Ishikawa (cell line): ENCODE results near the gene LIG3.

ENCODE experiments used
- CEBPB ChIP-seq: IDR thresholded peaks from 2 replicates; pipeline ENCODE4 v1.6.1; 2012
- CREB1 ChIP-seq: IDR thresholded peaks from 2 replicates; pipeline ENCODE4 v1.6.1; 2012; ENCODE audit warnings: low read depth
- EGR1 ChIP-seq: IDR thresholded peaks from 2 replicates; pipeline ENCODE4 v1.6.1; 2012
- EP300 ChIP-seq: IDR thresholded peaks from 2 replicates; pipeline ENCODE4 v1.6.1; 2012; ENCODE audit warnings: borderline replicate concordance
- FOXM1 ChIP-seq: IDR thresholded peaks from 2 replicates; pipeline ENCODE4 v1.6.1; 2012; ENCODE audit warnings: low read depth, borderline replicate concordance
- NFIC ChIP-seq: IDR thresholded peaks from 2 replicates; pipeline ENCODE4 v1.6.1; 2012
- RAD21 ChIP-seq: IDR thresholded peaks from 2 replicates; pipeline ENCODE4 v1.6.1; 2012; ENCODE audit warnings: low read depth
- TAF1 ChIP-seq: IDR thresholded peaks from 2 replicates; pipeline ENCODE4 v1.6.1; 2012; ENCODE audit warnings: low read depth, mild to moderate bottlenecking
- TCF12 ChIP-seq: IDR thresholded peaks from 2 replicates; pipeline ENCODE4 v1.6.1; 2012; ENCODE audit warnings: low read depth
- TEAD4 ChIP-seq: IDR thresholded peaks from 2 replicates; pipeline ENCODE4 v1.6.1; 2012
- YY1 ChIP-seq: IDR thresholded peaks from 2 replicates; pipeline ENCODE4 v1.6.1; 2012; ENCODE audit warnings: low read depth
- ZBTB7A ChIP-seq: IDR thresholded peaks from 2 replicates; pipeline ENCODE4 v1.6.1; 2012; ENCODE audit warnings: low read depth
- TF ChIP-seq, protein P1 (sequence below): IDR thresholded peaks from 2 replicates; pipeline ENCODE4 v1.6.1; 2012
- TF ChIP-seq, protein P2 (sequence below): IDR thresholded peaks from 2 replicates; pipeline ENCODE4 v1.6.1; 2012; ENCODE audit warnings: low read depth, mild to moderate bottlenecking
- TF ChIP-seq, protein P3 (sequence below): IDR thresholded peaks from 2 replicates; pipeline ENCODE4 v1.6.1; 2012

The LIG3 gene

GRCh38 chr17:35051183-35051578 is 70.9 kb downstream of the LIG3 start:
- TF ChIP-seq, protein P1, sequence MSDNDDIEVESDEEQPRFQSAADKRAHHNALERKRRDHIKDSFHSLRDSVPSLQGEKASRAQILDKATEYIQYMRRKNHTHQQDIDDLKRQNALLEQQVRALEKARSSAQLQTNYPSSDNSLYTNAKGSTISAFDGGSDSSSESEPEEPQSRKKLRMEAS, result no peak

DNA sequence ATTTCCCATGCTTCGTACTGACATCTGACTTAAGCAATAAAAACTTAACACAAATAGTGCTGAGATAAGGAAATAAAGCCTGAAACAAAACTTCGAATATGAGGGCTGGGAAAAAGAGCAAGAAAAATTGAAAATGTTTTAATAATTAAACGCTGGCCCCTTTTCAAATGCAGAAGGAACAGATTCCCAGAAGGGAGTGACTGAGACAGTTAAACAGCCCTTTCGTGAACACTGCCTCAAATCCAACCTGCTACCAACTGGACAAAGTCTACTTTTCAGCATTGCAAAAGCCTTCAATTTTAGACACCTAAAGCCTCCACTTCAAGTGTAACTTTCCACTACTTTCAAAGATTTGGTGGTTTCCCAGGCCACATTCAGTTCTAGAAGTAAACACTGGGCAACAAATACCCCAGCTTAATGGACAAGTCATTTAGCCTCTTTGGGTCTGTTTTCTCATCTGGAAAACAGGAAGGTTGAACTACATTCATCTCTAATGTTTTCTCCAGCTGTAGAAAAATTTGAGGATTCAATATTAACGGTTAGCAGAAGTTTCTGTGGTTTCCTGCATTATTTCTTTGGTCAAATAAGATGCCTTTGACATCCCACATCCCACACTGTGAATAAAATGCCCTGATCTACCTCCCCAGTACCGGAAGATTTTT is 71.4 kb downstream of the LIG3 start:
- TF ChIP-seq EP300, result no peak
- TF ChIP-seq EGR1, result no peak
- TF ChIP-seq, protein P2, sequence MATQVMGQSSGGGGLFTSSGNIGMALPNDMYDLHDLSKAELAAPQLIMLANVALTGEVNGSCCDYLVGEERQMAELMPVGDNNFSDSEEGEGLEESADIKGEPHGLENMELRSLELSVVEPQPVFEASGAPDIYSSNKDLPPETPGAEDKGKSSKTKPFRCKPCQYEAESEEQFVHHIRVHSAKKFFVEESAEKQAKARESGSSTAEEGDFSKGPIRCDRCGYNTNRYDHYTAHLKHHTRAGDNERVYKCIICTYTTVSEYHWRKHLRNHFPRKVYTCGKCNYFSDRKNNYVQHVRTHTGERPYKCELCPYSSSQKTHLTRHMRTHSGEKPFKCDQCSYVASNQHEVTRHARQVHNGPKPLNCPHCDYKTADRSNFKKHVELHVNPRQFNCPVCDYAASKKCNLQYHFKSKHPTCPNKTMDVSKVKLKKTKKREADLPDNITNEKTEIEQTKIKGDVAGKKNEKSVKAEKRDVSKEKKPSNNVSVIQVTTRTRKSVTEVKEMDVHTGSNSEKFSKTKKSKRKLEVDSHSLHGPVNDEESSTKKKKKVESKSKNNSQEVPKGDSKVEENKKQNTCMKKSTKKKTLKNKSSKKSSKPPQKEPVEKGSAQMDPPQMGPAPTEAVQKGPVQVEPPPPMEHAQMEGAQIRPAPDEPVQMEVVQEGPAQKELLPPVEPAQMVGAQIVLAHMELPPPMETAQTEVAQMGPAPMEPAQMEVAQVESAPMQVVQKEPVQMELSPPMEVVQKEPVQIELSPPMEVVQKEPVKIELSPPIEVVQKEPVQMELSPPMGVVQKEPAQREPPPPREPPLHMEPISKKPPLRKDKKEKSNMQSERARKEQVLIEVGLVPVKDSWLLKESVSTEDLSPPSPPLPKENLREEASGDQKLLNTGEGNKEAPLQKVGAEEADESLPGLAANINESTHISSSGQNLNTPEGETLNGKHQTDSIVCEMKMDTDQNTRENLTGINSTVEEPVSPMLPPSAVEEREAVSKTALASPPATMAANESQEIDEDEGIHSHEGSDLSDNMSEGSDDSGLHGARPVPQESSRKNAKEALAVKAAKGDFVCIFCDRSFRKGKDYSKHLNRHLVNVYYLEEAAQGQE, result no peak
- TF ChIP-seq FOXM1, result no peak
- no peak for TF ChIP-seq RAD21
- no peak for TF ChIP-seq ZBTB7A
- TF ChIP-seq, protein P3, sequence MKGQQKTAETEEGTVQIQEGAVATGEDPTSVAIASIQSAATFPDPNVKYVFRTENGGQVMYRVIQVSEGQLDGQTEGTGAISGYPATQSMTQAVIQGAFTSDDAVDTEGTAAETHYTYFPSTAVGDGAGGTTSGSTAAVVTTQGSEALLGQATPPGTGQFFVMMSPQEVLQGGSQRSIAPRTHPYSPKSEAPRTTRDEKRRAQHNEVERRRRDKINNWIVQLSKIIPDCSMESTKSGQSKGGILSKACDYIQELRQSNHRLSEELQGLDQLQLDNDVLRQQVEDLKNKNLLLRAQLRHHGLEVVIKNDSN, result no peak

- TF ChIP-seq, protein P1, result no peak
- no peak for TF ChIP-seq YY1
- TF ChIP-seq EGR1, result no peak
- TF ChIP-seq, protein P2, result no peak
- TF ChIP-seq NFIC, result no peak
- TF ChIP-seq EP300, result no peak
- no peak for TF ChIP-seq CREB1
- no peak for TF ChIP-seq TAF1
- TF ChIP-seq ZBTB7A, result no peak
- no peak for TF ChIP-seq RAD21
- TF ChIP-seq TCF12, result no peak
- TF ChIP-seq CEBPB, result no peak
- TF ChIP-seq, protein P3, result no peak
- no peak for TF ChIP-seq FOXM1
Measured at GRCh38 chr17:35052241-35052610, 71.9 kb downstream of the LIG3 start.

- no peak for TF ChIP-seq EP300
- no peak for TF ChIP-seq CREB1
- TF ChIP-seq YY1, result no peak
- no peak for TF ChIP-seq TEAD4
- TF ChIP-seq EGR1, result no peak
- TF ChIP-seq, protein P2, result no peak
Measured at GRCh38 chr17:35052780-35053179, 72.5 kb downstream of the LIG3 start.

DNA sequence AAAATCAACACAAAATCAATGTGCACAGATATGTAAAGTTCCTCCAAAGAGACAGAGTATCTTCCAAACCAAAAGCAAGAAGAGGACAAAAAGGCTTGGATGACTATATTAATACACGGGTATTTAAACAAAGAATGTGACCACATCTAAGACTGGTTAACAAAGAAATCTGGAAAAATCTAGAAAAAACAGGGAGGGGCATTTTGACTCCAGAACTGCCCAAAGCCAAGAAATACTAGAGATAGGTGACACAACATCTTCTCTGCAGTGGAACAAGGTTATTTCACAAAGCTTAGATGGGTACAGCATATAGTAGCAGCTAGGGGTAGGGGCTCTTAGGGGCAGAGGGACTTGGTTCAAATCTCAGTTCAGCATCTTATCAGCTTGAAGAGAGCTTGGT is 72.9 kb downstream of the LIG3 start:
- TF ChIP-seq CEBPB (no peak), EP300 (no peak), ZBTB7A (no peak), TCF12 (no peak), TAF1 (no peak), CREB1 (no peak), NFIC (no peak), TEAD4 (no peak), EGR1 (no peak), YY1 (no peak)
- TF ChIP-seq, protein P1, result no peak
- TF ChIP-seq, protein P3, result no peak
- TF ChIP-seq, protein P2, result no peak
